Spleen (tissue), 11 donors: Measurements from ENCODE around the gene ARHGAP5. TPM values are rescaled to one million over a fixed set of nuclear protein-coding genes. Genes with fewer than 3 reads are reported as not detected.

ENCODE experiments used
- DNase-seq: peaks from one replicate; pipeline ENCODE4 v3.0.0-alpha.2; 2020
- H3K27ac ChIP-seq, 8 donors: fragments of 200-600 bp; sonication (generic) in 7 of 8; 1 replicate in 4 of 8; 2 replicates in 4 of 8; pipeline versions ENCODE4 v1.5.0 to v1.8.0; 2016 to 2021; ENCODE audit warnings: inconsistent platforms in 4 of 8, mild to moderate bottlenecking in 4 of 8, moderate library complexity in 1 of 8
- H3K27me3 ChIP-seq, 7 donors: fragments of 200-600 bp; sonication (generic) in 6 of 7; replicated peaks in 1 of 7; 1 replicate in 4 of 7; 2 replicates in 3 of 7; pipeline versions ENCODE4 v1.5.0 to v1.8.0; 2016 to 2021; ENCODE audit warnings: inconsistent platforms in 3 of 7, mild to moderate bottlenecking in 1 of 7
- H3K36me3 ChIP-seq, 6 donors: fragments of 200-600 bp; sonication (generic) in 5 of 6; 1 replicate in 4 of 6; 2 replicates in 2 of 6; pipeline versions ENCODE4 v1.5.0 to v1.8.0; 2016 to 2021; ENCODE audit warnings: inconsistent platforms in 2 of 6
- H3K4me1 ChIP-seq, 6 donors: fragments of 200-600 bp; sonication (generic) in 5 of 6; 1 replicate in 3 of 6; 2 replicates in 3 of 6; pipeline versions ENCODE4 v1.5.0 to v1.8.0; 2016 to 2021; ENCODE audit warnings: inconsistent platforms in 3 of 6
- H3K4me3 ChIP-seq, 8 donors: fragments of 200-600 bp; sonication (generic) in 7 of 8; 1 replicate in 4 of 8; 2 replicates in 4 of 8; pipeline versions ENCODE4 v1.5.0 to v1.8.0; 2016 to 2021; ENCODE audit warnings: inconsistent platforms in 4 of 8, mild to moderate bottlenecking in 4 of 8, moderate library complexity in 2 of 8
- H3K9me3 ChIP-seq, 8 donors: fragments of 200-600 bp; sonication (generic) in 7 of 8; 1 replicate in 4 of 8; 2 replicates in 4 of 8; pipeline versions ENCODE4 v1.5.0 to v1.8.0; 2016 to 2021; ENCODE audit warnings: inconsistent platforms in 4 of 8
- POLR2A ChIP-seq, 3 donors: fragments of 450-650 bp; IDR thresholded peaks; one replicate each; pipeline ENCODE4 v1.5.1; 2017; ENCODE audit warnings: antibody characterized with exemption in 3 of 3, mild to moderate bottlenecking in 1 of 3
- POLR2AphosphoS5 ChIP-seq, 3 donors: sonication (generic); formaldehyde crosslinking; IDR thresholded peaks; one replicate each; pipeline ENCODE4 v1.5.1; 2017; ENCODE audit warnings: antibody characterized with exemption in 3 of 3
- WGBS, 5 donors: extraction: QIAGEN DNeasy Blood & Tissue Kit in 3 of 5; methylation state at CpG; one replicate each; pipeline versions ENCODE4 v1.1.5 to v1.1.7; 2013 to 2018; 5-methylcytosine and 5-hydroxymethylcytosine counted together
- intact Hi-C: fragments of 100-400 bp; cut with DNase I; formaldehyde crosslinking; loops from one replicate; pipeline ENCODE4 v1.15.0; 2023; ENCODE audit warnings: low total_unique reads
- polyA plus RNA-seq, 3 donors: library from polyadenylated mRNA; stranded (reverse); fragments of 200-250 nt; gene quantifications; one replicate each; pipeline ENCODE4 v1.2.1, GENCODE V29; 2013
- total RNA-seq, 7 donors: library from RNA; depleted of rRNA in 3 of 7; stranded (reverse); fragments of >200 nt in 3 of 7; fragmentation: NEBNext Ultra II Directional in 4 of 7; extraction: Animal tissue kit (Norgen Biotek cat#: 25700) in 4 of 7; gene quantifications; one replicate each; pipeline versions ENCODE4 v1.1.0 to v1.2.1, GENCODE V29; 2016 to 2021
- TF ChIP-seq, protein P1 (sequence below), 11 experiments: fragments of 200-600 bp in 7 of 11; fragments of 450-650 bp in 4 of 11; sonication (generic) in 4 of 11; IDR thresholded peaks in 8 of 11; conservative IDR thresholded peaks in 3 of 11; 1 replicate in 7 of 11; 2 replicates in 4 of 11; pipeline versions ENCODE4 v1.4.0 to v1.8.0; 2016 to 2021; ENCODE audit warnings: antibody characterized with exemption in 11 of 11, inconsistent platforms in 4 of 11, mild to moderate bottlenecking in 1 of 11
- donor health status: healthy with polysubstance abuse.
- donor health status: DM: no; HTN: no; CAD: no; lungs with moderate emphysema.
- donor health status: DM: no; HTN: no; CAD: no.
- donor health status: Bipolar disorder and iron deficiency.
- donor health status: healthy.
- donor health status: DM: no; HTN: no; CAD: no.
- donor health status: DM: yes; HTN: yes; CAD: no.

ARHGAP5 gene
- total and polyA plus RNA-seq, 10 donors, result 10.1 to 189 (median 109) TPM

DNA sequence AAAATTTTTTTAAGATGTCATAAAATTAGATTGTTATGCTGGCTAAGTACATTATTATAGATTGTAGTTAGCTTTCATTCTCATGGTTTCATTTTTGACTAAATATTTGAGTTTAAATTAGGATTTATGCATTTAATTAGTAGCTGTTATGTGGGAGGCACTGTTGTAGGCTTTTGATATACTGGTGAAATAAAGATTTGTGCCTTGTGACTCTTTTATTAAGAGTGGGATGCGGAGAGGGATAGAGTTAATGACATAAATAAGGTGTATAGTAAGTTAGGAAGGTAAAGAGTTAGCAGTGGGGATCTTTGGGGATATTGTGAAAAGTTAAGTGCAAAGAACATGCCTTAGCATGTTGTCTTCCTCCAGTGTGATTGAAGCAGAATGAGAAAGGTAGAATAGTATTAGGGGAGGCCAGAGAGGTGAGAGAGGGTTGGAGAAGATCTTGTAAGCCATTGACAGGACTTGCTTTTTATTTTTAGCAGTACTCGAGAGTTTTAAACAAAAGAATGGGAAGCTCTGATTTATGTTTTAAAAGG is 8.8 kb downstream of the ARHGAP5 start:
- no peaks in the 10 kb centered on the region for H3K27me3 ChIP-seq
- H3K4me1 ChIP-seq, result peaks cover 13 to 77% (median 48%) of the 10 kb centered on the region in 6 donors
- WGBS, 5 donors, result 76 to 88% (median 80%) methylated on average over 2 of the region's 2 CpGs
- intact Hi-C loops, result no loop called here
- peaks cover 0 to 10% (median 3%) of the 10 kb centered on the region in 6 donors for H3K36me3 ChIP-seq
- H3K27ac ChIP-seq, result no peak overlapping the region
- H3K4me3 ChIP-seq, result no peak overlapping the region
- no peaks in the 10 kb centered on the region for H3K9me3 ChIP-seq
- TF ChIP-seq, protein P1, sequence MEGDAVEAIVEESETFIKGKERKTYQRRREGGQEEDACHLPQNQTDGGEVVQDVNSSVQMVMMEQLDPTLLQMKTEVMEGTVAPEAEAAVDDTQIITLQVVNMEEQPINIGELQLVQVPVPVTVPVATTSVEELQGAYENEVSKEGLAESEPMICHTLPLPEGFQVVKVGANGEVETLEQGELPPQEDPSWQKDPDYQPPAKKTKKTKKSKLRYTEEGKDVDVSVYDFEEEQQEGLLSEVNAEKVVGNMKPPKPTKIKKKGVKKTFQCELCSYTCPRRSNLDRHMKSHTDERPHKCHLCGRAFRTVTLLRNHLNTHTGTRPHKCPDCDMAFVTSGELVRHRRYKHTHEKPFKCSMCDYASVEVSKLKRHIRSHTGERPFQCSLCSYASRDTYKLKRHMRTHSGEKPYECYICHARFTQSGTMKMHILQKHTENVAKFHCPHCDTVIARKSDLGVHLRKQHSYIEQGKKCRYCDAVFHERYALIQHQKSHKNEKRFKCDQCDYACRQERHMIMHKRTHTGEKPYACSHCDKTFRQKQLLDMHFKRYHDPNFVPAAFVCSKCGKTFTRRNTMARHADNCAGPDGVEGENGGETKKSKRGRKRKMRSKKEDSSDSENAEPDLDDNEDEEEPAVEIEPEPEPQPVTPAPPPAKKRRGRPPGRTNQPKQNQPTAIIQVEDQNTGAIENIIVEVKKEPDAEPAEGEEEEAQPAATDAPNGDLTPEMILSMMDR (IDR thresholded peaks at IDR 0.05 in 8 of 11, conservative IDR thresholded peaks at IDR 0.05 in 3 of 11), result no peak
- TF ChIP-seq POLR2AphosphoS5 (IDR thresholded peaks at IDR 0.05) (no peak), POLR2A (IDR thresholded peaks at IDR 0.05) (no peak)
- DNase-seq, result no peak

DNA sequence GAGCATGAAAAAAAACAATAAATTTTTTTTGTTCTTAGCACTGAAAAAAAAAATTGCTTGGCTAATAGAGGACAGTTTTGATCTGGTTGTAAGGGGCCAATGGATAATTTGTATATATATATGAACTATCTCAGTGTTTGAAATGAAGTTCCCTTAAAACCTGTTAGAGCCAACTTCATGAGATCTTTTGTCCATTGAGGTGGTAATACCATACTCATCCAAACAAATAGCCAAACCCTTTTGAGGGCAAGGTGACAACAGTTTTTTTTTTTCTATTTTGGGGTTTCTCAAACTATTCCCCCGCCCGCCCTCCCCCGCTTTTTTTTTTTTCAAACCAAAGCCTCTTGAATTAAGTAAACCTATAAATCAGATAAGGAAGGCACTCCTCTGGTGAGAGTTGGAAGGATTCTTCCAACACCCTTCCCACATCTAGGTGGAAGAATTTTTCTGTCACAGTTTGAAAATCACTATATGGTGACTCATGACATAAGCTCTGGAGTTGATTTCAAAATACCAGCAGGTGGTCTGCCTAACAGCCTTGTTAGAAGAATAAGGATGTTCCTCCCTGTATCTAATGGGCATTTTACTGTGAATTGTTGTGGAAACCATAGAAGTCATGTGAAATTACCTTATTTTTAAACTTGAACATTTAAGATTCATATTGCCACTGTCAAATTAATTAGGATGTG is 10.2 kb downstream of the ARHGAP5 start:
- H3K9me3 ChIP-seq, result no peaks in the 10 kb centered on the region
- WGBS, 5 donors, result 92 to 100% (median 96%) methylated on average over 3 of the region's 3 CpGs
- H3K4me1 ChIP-seq, result peaks cover 11 to 63% (median 35%) of the 10 kb centered on the region in 6 donors
- DNase-seq, result no peak
- H3K36me3 ChIP-seq, result peaks cover 0 to 24% (median 10%) of the 10 kb centered on the region in 6 donors
- H3K27ac ChIP-seq, result no peak overlapping the region
- H3K4me3 ChIP-seq, result no peak overlapping the region
- intact Hi-C loops, result no loop called here
- H3K27me3 ChIP-seq, result no peaks in the 10 kb centered on the region
- no peak for TF ChIP-seq POLR2AphosphoS5 (IDR thresholded peaks at IDR 0.05)
- TF ChIP-seq POLR2A (IDR thresholded peaks at IDR 0.05), result no peak
- TF ChIP-seq, protein P1 (IDR thresholded peaks at IDR 0.05 in 8 of 11, conservative IDR thresholded peaks at IDR 0.05 in 3 of 11), result no peak

DNA sequence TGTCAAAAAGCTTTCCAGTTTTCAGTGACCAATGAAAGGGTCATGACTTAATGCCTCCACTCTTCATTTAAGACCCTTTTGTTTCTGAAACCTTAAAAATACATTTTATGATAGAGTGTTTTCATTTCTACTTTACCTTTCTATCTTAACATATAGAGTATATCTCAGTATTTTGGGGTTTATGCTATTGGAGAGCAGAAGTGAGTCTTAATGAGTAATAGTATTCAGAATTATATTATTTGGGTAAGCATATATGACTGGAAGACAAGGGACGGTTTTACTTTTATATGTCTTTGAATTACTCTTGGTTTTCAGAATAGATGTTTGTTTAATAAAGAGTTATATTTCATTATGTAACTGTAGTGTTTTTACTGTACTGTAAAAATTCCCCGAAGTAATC is 10.8 kb downstream of the ARHGAP5 start:
- Histone ChIP-seq H3K4me3 (no peak overlapping the region), H3K27ac (no peak overlapping the region), H3K36me3 (peaks cover 0 to 30% (median 16%) of the 10 kb centered on the region in 6 donors), H3K27me3 (no peaks in the 10 kb centered on the region), H3K4me1 (peaks cover 11 to 57% (median 30%) of the 10 kb centered on the region in 6 donors), H3K9me3 (no peaks in the 10 kb centered on the region)
- TF ChIP-seq POLR2A (IDR thresholded peaks at IDR 0.05) (no peak), POLR2AphosphoS5 (IDR thresholded peaks at IDR 0.05) (no peak)
- TF ChIP-seq, protein P1 (IDR thresholded peaks at IDR 0.05 in 8 of 11, conservative IDR thresholded peaks at IDR 0.05 in 3 of 11), result no peak
- DNase-seq, result no peak
- WGBS, 5 donors, result 66 to 96% (median 87%) methylated on average over 2 of the region's 2 CpGs
- intact Hi-C loops, result no loop called here

DNA sequence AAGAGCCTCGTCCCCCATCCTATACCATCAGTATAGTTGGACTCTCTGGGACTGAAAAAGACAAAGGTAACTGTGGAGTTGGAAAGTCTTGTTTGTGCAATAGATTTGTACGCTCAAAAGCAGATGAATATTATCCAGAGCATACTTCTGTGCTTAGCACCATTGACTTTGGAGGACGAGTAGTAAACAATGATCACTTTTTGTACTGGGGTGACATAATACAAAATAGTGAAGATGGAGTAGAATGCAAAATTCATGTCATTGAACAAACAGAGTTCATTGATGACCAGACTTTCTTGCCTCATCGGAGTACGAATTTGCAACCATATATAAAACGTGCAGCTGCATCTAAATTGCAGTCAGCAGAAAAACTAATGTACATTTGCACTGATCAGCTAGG is 13.6 kb downstream of the ARHGAP5 start:
- TF ChIP-seq POLR2A (IDR thresholded peaks at IDR 0.05) (no peak), POLR2AphosphoS5 (IDR thresholded peaks at IDR 0.05) (no peak)
- TF ChIP-seq, protein P1 (IDR thresholded peaks at IDR 0.05 in 8 of 11, conservative IDR thresholded peaks at IDR 0.05 in 3 of 11), result no peak
- no peak overlapping the region for H3K27ac ChIP-seq
- intact Hi-C loops, result no loop called here
- DNase-seq, result no peak
- WGBS, 5 donors, result 90 to 99% (median 95%) methylated on average over 6 of the region's 6 CpGs
- H3K9me3 ChIP-seq, result no peaks in the 10 kb centered on the region
- no peak overlapping the region for H3K4me3 ChIP-seq
- H3K4me1 ChIP-seq, result peaks cover 0 to 34% (median 13%) of the 10 kb centered on the region in 6 donors
- no peaks in the 10 kb centered on the region for H3K27me3 ChIP-seq
- H3K36me3 ChIP-seq, result peaks cover 0 to 53% (median 18%) of the 10 kb centered on the region in 6 donors
